Measurements from ENCODE around the gene ATP2B2. TPM values are rescaled to one million over a fixed set of nuclear protein-coding genes. Genes with fewer than 3 reads are reported as not detected.

The ATP2B2 gene
- total RNA-seq, 4 donors from 2014 or later = 0.11 to 0.42 (median 0.15) TPM; not detected in 1

DNA sequence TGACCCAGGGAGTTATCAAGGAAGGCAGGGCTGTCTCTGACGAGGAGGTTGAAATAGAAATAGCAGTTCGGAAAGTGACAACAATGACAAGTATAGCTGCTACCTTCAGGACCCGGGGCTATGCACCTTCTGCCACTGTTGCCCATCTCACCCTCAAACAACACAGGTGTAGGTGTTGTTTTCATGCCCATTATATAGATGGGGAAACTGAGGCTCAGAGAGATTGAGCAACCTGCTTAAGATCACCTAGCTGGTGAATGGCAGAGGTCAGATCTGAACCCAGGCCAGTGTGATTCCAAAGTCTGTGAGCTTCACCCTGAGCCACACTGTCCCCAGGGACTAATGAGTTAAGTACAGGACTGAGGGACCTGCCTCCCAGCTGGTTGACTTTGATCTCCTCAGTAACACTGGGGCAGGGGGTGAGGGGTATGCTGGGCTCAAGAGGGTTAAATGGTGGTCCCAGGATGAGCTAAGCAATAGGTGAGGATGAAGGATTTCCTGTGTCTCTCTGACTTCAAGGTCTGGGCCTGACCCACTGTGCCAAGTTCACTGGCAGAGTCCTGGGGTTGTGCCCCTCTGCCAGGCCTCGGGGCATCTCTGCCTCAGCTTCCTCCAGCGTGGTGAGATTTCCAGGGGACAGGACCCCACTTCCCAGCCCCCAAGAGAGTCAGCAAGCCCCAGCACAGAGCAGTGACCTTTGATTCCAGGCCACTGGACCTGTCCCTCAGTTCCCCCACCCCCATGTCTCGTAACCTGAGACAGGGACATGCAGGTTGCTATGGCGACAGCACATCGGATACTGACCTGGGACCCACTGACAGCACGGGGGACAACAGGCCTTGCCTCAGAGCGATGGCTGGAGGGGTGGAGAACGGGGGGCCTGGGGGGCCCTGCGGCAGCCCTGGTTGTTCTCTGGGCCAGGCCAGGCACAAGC, 35.0 kb downstream of the ATP2B2 start:
- TF ChIP-seq CTCF (IDR thresholded peaks at IDR 0.05) = no peak
- TF ChIP-seq POLR2A (IDR thresholded peaks at IDR 0.05) = no peak
- Histone ChIP-seq H3K27ac (no peak overlapping the region), H3K36me3 (no peaks in the 10 kb centered on the region), H3K9me3 (no peaks in the 10 kb centered on the region), H3K27me3 (no peaks in the 10 kb centered on the region), H3K4me1 (no peaks in the 10 kb centered on the region), H3K4me3 (replicated peaks in 1 of 3) (no peak overlapping the region)
- WGBS, 2 donors = 29 to 72% methylated on average over 3 to 12 of the region's 12 CpGs
- DNase-seq = no peak
- intact Hi-C loops (cut with DNase I) = no loop called here

GRCh38 chr3:10469441-10470119, 35.8 kb downstream of the ATP2B2 start:
- no peak for TF ChIP-seq POLR2A (IDR thresholded peaks at IDR 0.05)

GRCh38 chr3:10468613-10469354, 36.6 kb downstream of the ATP2B2 start:
- H3K27me3 ChIP-seq = no peaks in the 10 kb centered on the region
- WGBS, 2 donors = 68 to 73% methylated on average over 13 of the region's 13 CpGs

More at GRCh38 chr3:10469441-10470119, 35.8 kb downstream of the ATP2B2 start:
- H3K27ac ChIP-seq = no peak overlapping the region
- no peaks in the 10 kb centered on the region for H3K4me1 ChIP-seq
- H3K27me3 ChIP-seq = no peaks in the 10 kb centered on the region
- intact Hi-C loops (cut with DNase I) = no loop called here
- no peak overlapping the region for H3K4me3 ChIP-seq (replicated peaks in 1 of 3)
- 29 to 33% methylated on average over 9 of the region's 9 CpGs for WGBS, 2 donors
- DNase-seq = no peak
- no peaks in the 10 kb centered on the region for H3K36me3 ChIP-seq
- no peaks in the 10 kb centered on the region for H3K9me3 ChIP-seq

GRCh38 chr3:10467904-10468612, 37.3 kb downstream of the ATP2B2 start:
- intact Hi-C loops (cut with DNase I) = no loop called here
- 67 to 74% methylated on average over 6 to 11 of the region's 11 CpGs for WGBS, 2 donors
- TF ChIP-seq CTCF (IDR thresholded peaks at IDR 0.05) (no peak), POLR2A (IDR thresholded peaks at IDR 0.05) (no peak)
- Histone ChIP-seq H3K27me3 (no peaks in the 10 kb centered on the region), H3K4me1 (no peaks in the 10 kb centered on the region), H3K4me3 (replicated peaks in 1 of 3) (no peak overlapping the region), H3K27ac (no peak overlapping the region), H3K9me3 (no peaks in the 10 kb centered on the region), H3K36me3 (no peaks in the 10 kb centered on the region)
- no peak for DNase-seq

More at GRCh38 chr3:10468613-10469354, 36.6 kb downstream of the ATP2B2 start:
- H3K27ac ChIP-seq = no peak overlapping the region
- intact Hi-C loops (cut with DNase I) = no loop called here
- H3K36me3 ChIP-seq = no peaks in the 10 kb centered on the region
- H3K4me3 ChIP-seq (replicated peaks in 1 of 3) = no peak overlapping the region
- no peaks in the 10 kb centered on the region for H3K4me1 ChIP-seq
- H3K9me3 ChIP-seq = no peaks in the 10 kb centered on the region
- TF ChIP-seq POLR2A (IDR thresholded peaks at IDR 0.05) (no peak), CTCF (IDR thresholded peaks at IDR 0.05) (no peak)
- DNase-seq = no peak

DNA sequence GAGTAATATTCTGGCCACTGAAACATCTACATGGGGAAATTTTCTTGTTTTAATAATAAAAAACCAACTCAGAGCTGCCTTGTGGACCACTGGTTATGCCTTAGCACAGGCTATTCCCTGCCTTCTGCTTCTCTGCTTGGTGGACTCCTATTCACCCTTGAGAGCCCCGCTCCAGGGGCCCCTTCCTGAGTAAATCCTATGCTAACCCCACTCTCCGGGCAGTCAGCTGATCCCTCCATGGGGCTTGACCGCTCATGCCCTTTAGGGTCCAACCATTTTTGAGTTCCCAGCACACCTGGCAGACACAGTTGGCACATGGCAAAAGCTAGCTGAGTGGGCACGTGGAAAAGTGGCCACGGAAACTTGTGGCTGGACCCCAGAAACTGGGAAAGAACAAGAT, 38.2 kb downstream of the ATP2B2 start:
- Histone ChIP-seq H3K27me3 (no peaks in the 10 kb centered on the region), H3K27ac (no peak overlapping the region), H3K9me3 (no peaks in the 10 kb centered on the region), H3K36me3 (no peaks in the 10 kb centered on the region), H3K4me1 (no peaks in the 10 kb centered on the region), H3K4me3 (replicated peaks in 1 of 3) (no peak overlapping the region)
- TF ChIP-seq CTCF (IDR thresholded peaks at IDR 0.05) (no peak), POLR2A (IDR thresholded peaks at IDR 0.05) (no peak)
- DNase-seq = no peak
- intact Hi-C loops (cut with DNase I) = no loop called here
- WGBS, 2 donors = 84 to 92% methylated on average over 5 of the region's 5 CpGs

Data from thyroid gland (tissue), 4 donors.